ENCODE results near the gene PRKRA. TPM values are rescaled to one million over a fixed set of nuclear protein-coding genes. Genes with fewer than 3 reads are reported as not detected.

PRKRA gene
- total RNA-seq, 2 donors from 2014 or later: 59.8 to 67.7 TPM

- peak; percentile 24 for DNase-seq (ENCODE audit: low spot score)
- TF ChIP-seq CTCF (IDR thresholded peaks at IDR 0.05) (peak in 3 of 4 experiments; percentile 55 to 71 (median 67)), POLR2A (IDR thresholded peaks at IDR 0.05) (no peak), POLR2AphosphoS5 (IDR thresholded peaks at IDR 0.05) (no peak)
- no peaks in the 10 kb centered on the region for H3K9me3 ChIP-seq
- no peaks in the 10 kb centered on the region for H3K36me3 ChIP-seq
- 13% methylated on average over 7 of the region's 7 CpGs for WGBS
- no peaks in the 10 kb centered on the region for H3K27me3 ChIP-seq (replicated peaks; ENCODE audit: insufficient read depth)
- H3K27ac ChIP-seq: no peak overlapping the region
- no peaks in the 10 kb centered on the region for H3K4me1 ChIP-seq (replicated peaks)
- no peak overlapping the region for H3K4me3 ChIP-seq
- intact Hi-C loops (cut with DNase I): no loop called here
Observed at GRCh38 chr2:178397002-178397605, 53.9 kb downstream of the PRKRA start.

- H3K4me3 ChIP-seq: no peak overlapping the region
- no peak overlapping the region for H3K27ac ChIP-seq
- TF ChIP-seq POLR2AphosphoS5 (IDR thresholded peaks at IDR 0.05) (no peak), CTCF (IDR thresholded peaks at IDR 0.05) (no peak), POLR2A (IDR thresholded peaks at IDR 0.05) (no peak)
- DNase-seq (ENCODE audit: low spot score): no peak
- no peaks in the 10 kb centered on the region for H3K9me3 ChIP-seq
- intact Hi-C loops (cut with DNase I): no loop called here
- WGBS: 62% methylated on average over 8 of the region's 8 CpGs
- no peaks in the 10 kb centered on the region for H3K27me3 ChIP-seq (replicated peaks; ENCODE audit: insufficient read depth)
- no peaks in the 10 kb centered on the region for H3K4me1 ChIP-seq (replicated peaks)
- no peaks in the 10 kb centered on the region for H3K36me3 ChIP-seq
Observed at GRCh38 chr2:178395941-178396570, 54.9 kb downstream of the PRKRA start.

- no peak for DNase-seq (ENCODE audit: low spot score)
- Histone ChIP-seq H3K27me3 (replicated peaks; ENCODE audit: insufficient read depth) (no peaks in the 10 kb centered on the region), H3K4me3 (no peak overlapping the region), H3K4me1 (replicated peaks) (no peaks in the 10 kb centered on the region), H3K36me3 (no peaks in the 10 kb centered on the region), H3K9me3 (no peaks in the 10 kb centered on the region), H3K27ac (no peak overlapping the region)
- WGBS: 88% methylated on average over 2 of the region's 2 CpGs
- intact Hi-C loops (cut with DNase I): no loop called here
- no peak for TF ChIP-seq POLR2A (IDR thresholded peaks at IDR 0.05)
- no peak for TF ChIP-seq POLR2AphosphoS5 (IDR thresholded peaks at IDR 0.05)
- no peak for TF ChIP-seq CTCF (IDR thresholded peaks at IDR 0.05)
Observed at GRCh38 chr2:178395295-178395694, 55.7 kb downstream of the PRKRA start.

- intact Hi-C loops (cut with DNase I): no loop called here
- Histone ChIP-seq H3K9me3 (no peaks in the 10 kb centered on the region), H3K27ac (no peak overlapping the region), H3K27me3 (replicated peaks; ENCODE audit: insufficient read depth) (no peaks in the 10 kb centered on the region), H3K36me3 (no peaks in the 10 kb centered on the region), H3K4me1 (replicated peaks) (no peaks in the 10 kb centered on the region), H3K4me3 (no peak overlapping the region)
- TF ChIP-seq POLR2A (IDR thresholded peaks at IDR 0.05) (no peak), POLR2AphosphoS5 (IDR thresholded peaks at IDR 0.05) (no peak), CTCF (IDR thresholded peaks at IDR 0.05) (no peak)
- no peak for DNase-seq (ENCODE audit: low spot score)
Observed at GRCh38 chr2:178394859-178395258, 56.1 kb downstream of the PRKRA start.

GRCh38 chr2:178392215-178392614 is 58.8 kb downstream of the PRKRA start:
- intact Hi-C loops (cut with DNase I): no loop called here
- no peak overlapping the region for H3K4me3 ChIP-seq
- H3K27me3 ChIP-seq (replicated peaks; ENCODE audit: insufficient read depth): no peaks in the 10 kb centered on the region
- no peak overlapping the region for H3K27ac ChIP-seq
- no peaks in the 10 kb centered on the region for H3K4me1 ChIP-seq (replicated peaks)
- TF ChIP-seq CTCF (IDR thresholded peaks at IDR 0.05): no peak
- no peak for TF ChIP-seq POLR2A (IDR thresholded peaks at IDR 0.05)
- TF ChIP-seq POLR2AphosphoS5 (IDR thresholded peaks at IDR 0.05): no peak
- H3K9me3 ChIP-seq: no peaks in the 10 kb centered on the region
- no peak for DNase-seq (ENCODE audit: low spot score)
- H3K36me3 ChIP-seq: no peaks in the 10 kb centered on the region
- 96% methylated on average over 3 of the region's 3 CpGs for WGBS
